Measurements from ENCODE around the gene AGBL4.
"Not testable (repeated sequence)": the region's sequence is repeated elsewhere in the genome, so short reads cannot be mapped to it uniquely, and the experiment has no call there.

DNA sequence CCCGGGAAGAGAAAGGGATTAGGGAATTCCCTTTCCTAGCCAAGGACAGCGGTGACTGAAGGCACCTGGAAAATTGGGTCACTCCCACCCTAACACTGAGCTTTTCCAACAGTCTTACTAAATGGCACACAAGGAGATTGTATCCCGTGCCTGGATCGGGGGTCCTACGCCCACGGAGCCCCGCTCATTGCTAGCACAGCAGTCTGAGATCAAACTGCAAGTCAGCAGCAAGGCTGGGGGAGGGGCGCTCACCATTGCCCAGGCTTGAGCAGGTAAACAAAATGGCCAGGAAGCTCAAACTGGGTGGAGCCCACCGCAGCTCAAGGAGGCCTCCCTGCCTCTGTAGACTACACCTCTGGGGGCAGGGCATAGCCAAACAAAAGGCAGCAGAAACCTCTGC, 285.6 kb downstream of the AGBL4 start:
- TF ChIP-seq CTCF (optimal IDR thresholded peaks at IDR 0.05 in 1 of 3, IDR thresholded peaks at IDR 0.05 in 1 of 3, conservative IDR thresholded peaks at IDR 0.05 in 1 of 3; ENCODE audit: extremely low read depth in 1 of 3, insufficient read depth in 2 of 3, low read length in 3 of 3); EZH2 (IDR thresholded peaks at IDR 0.05; ENCODE audit: low read length): not testable (repeated sequence)

Measured in keratinocyte (primary cell).